Gastrocnemius medialis (tissue), 4 donors: Measurements from ENCODE around the gene MYO16.

Experiments
- POLR2A ChIP-seq, 2 donors: fragments of 450-650 bp; IDR thresholded peaks; one replicate each; pipeline ENCODE4 v1.6.1; 2017; ENCODE audit warnings: antibody characterized with exemption in 2 of 2, mild to moderate bottlenecking in 2 of 2, moderate library complexity in 2 of 2
- TF ChIP-seq, protein P1 (sequence below), 5 experiments: fragments of 450-650 bp in 3 of 5; fragments of 200-600 bp in 2 of 5; sonication (generic) in 2 of 5; IDR thresholded peaks in 4 of 5; conservative IDR thresholded peaks in 1 of 5; 1 replicate in 4 of 5; 2 replicates in 1 of 5; pipeline ENCODE4 v1.5.1; 2016 to 2019; ENCODE audit warnings: antibody characterized with exemption in 5 of 5, mild to moderate bottlenecking in 3 of 5, moderate library complexity in 3 of 5

DNA sequence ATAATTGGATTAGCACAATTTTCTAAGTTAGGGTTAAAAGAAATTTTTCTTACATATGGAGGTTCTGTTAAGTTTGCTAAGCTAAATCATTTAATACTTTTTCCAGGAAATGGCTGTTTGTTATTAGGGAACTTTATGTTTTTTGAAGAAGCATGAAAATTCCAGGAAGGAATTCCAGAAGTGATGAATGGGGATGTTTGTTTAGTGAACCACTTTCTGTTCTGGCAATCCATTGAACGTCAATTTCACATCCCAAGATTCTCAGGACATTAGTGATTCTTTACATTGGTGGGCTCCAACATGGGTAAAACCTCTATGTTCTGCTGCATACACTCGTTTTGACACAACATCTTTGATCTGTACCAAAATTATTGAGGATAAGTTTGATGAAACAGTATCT is 622.5 kb downstream of the MYO16 start:
- TF ChIP-seq, protein P1, sequence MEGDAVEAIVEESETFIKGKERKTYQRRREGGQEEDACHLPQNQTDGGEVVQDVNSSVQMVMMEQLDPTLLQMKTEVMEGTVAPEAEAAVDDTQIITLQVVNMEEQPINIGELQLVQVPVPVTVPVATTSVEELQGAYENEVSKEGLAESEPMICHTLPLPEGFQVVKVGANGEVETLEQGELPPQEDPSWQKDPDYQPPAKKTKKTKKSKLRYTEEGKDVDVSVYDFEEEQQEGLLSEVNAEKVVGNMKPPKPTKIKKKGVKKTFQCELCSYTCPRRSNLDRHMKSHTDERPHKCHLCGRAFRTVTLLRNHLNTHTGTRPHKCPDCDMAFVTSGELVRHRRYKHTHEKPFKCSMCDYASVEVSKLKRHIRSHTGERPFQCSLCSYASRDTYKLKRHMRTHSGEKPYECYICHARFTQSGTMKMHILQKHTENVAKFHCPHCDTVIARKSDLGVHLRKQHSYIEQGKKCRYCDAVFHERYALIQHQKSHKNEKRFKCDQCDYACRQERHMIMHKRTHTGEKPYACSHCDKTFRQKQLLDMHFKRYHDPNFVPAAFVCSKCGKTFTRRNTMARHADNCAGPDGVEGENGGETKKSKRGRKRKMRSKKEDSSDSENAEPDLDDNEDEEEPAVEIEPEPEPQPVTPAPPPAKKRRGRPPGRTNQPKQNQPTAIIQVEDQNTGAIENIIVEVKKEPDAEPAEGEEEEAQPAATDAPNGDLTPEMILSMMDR (IDR thresholded peaks at IDR 0.05 in 4 of 5, conservative IDR thresholded peaks at IDR 0.05 in 1 of 5), result no peak
- TF ChIP-seq POLR2A (IDR thresholded peaks at IDR 0.05), result no peak
